GM10266 (cell line): ENCODE data around the gene ACSF3.
"Not testable (repeated sequence)": the region's sequence is repeated elsewhere in the genome, so short reads cannot be mapped to it uniquely, and the experiment has no call there.

Experiments
- DNase-seq: peaks from one replicate; pipeline ENCODE4 v3.0.0; 2012; ENCODE audit errors: extremely low spot score
- CTCF ChIP-seq: IDR thresholded peaks from 2 replicates; pipeline ENCODE4 v1.5.1; 2012; ENCODE audit warnings: mild to moderate bottlenecking, low read depth; ENCODE audit not compliant: control insufficient read depth, insufficient read depth; ENCODE audit errors: missing control alignments

Gene ACSF3

GRCh38 chr16:89090182-89090630 is 3.4 kb upstream of the ACSF3 start:
- no peak for TF ChIP-seq CTCF
- DNase-seq: no peak

GRCh38 chr16:89090669-89091426 is 2.8 kb upstream of the ACSF3 start:
- no peak for TF ChIP-seq CTCF
- no peak for DNase-seq

- no peak for DNase-seq
- no peak for TF ChIP-seq CTCF
Measured at GRCh38 chr16:89092013-89092412, 1.6 kb upstream of the ACSF3 start.

GRCh38 chr16:89093252-89093601 is 425 bp upstream of the ACSF3 start:
- not testable (repeated sequence) for DNase-seq

- DNase-seq: no peak
- TF ChIP-seq CTCF: no peak
Measured at GRCh38 chr16:89094252-89094879, 714 bp downstream of the ACSF3 start.

- no peak for TF ChIP-seq CTCF
- no peak for DNase-seq
Measured at GRCh38 chr16:89094880-89095258, 1.2 kb downstream of the ACSF3 start.

- no peak for DNase-seq
Measured at GRCh38 chr16:89095491-89095951, 1.9 kb downstream of the ACSF3 start.

More at GRCh38 chr16:89095491-89095951, 1.9 kb downstream of the ACSF3 start:
- no peak for TF ChIP-seq CTCF
